GM21447 (cell line): ENCODE data around the gene UPK2.

ENCODE experiments used
- ATAC-seq: cut with Tn5 transposase; IDR thresholded peaks from one replicate; pipeline ENCODE4 v1.9.1; 2021; ENCODE audit not compliant: unreplicated experiment

The UPK2 gene

DNA sequence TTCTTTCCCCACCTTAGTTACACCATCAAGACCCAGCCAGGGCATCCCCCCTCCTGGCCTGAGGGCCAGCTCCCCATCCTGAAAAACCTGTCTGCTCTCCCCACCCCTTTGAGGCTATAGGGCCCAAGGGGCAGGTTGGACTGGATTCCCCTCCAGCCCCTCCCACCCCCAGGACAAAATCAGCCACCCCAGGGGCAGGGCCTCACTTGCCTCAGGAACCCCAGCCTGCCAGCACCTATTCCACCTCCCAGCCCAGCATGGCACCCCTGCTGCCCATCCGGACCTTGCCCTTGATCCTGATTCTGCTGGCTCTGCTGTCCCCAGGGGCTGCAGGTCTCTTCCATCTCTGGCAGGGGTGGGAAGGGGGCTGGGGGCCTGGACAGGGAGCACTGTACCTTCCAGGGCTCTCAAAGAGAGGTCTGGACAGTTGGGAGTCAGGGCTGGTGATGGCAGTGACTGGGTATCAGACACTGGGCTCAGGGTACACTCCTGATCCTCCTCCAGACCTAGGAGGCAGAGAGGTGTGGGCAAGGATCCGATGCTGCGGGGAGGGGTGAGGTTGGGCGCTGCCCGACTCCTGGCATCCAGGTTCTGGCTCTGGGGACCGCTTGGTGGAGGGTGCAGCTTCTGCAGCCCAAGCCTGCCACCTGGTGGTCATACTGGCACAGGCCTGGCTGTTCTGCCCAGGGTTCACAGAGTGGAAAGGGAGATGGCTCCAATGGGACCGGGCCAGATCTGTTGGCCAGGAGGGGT, at the start of gene UPK2:
Gene UPK2 (plus strand): TSS at position 205 of the 753 bp plus-strand sequence. CDS start 53 bp downstream, at position 258.
- no peak for ATAC-seq

GRCh38 chr11:118907051-118908042, 48.8 kb upstream of the UPK2 start:
- ATAC-seq: no peak

DNA sequence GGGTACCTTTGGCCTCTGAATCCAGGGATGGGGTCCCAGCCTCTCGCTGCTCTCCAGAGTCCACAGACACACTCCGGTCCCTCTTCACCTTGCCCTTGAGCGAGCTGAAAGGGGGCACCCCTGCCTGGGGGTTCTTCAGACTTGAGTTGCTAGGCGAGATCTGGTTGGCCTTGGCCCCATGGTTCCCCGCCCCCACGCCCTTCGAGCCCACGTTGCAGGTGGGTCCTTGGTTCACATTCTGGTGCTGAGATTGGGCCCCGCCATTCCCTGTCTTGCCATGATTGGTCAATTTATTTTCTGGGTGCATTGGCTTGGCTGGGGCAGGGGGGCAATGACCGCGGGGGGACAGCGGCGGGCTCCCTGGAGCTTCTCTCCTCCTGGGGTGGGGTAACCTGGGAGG, 47.8 kb upstream of the UPK2 start:
- ATAC-seq: no peak

DNA sequence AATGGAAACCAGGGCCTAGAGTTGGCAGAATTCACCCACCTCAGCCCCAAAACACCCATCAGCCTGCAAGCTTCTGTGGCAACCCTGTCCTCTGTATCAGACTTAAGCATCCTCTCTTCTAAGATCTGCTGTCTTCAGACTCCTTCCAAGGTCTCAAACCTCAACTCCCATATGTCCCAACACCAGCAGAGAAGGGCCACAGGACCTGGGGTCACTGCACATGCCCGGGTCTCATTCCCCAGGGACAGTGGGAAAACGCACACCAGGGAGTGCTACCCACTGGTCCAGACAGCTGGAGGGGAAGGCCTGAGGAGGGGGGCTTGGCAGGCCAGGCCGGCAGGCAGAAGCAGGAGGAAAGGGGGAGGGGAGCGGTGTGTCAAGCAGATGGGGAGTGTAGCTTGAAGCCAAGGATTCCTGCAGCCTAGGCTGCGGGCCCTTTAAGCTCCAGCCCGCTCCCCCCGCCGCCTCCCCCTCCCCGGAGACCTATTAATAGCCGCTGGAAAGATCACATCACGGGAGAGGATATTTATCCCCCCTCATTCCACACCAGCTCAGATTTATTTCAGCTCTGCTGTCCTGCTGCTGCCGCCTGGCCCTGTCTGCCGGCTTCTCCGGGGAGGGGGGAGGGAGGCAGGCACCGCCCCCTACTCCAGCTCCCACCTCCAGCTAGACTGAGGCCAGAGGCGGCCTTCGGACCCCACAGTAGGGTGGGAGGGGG, 47.0 kb upstream of the UPK2 start:
- ATAC-seq: no peak

DNA sequence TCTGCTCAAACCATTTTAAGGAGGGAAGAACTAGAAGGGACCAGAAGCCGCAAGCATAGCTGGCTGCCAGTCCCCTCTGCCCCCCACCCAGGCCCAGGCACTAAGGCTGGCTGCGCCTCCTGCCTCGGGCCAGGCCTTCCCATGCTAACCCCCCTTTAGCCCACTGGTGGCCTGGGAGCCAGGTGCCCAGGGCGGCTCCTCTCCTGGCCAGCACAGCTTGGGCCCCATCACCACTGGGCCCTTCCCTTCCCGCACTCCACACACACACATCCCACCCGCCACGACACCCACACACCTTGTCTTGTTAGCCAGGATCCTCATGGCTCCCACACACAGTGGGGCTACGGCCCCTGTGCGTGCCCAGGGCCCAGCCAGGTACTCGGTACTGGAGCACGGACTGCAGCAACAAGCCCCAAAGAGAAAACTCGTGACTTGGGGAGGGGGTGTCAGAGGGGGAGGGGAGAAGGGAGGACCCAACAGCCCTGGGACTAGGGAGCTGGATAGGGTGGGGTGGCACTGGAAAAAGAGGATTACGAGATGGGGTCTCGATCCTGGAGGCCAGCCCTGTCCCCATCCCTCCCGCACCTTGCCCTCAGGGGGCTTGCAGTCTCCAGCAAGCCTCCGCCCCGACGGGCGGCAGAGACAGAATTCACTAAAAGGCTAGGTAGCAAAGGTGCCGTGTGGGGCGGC, 46.3 kb upstream of the UPK2 start:
- ATAC-seq: no peak

GRCh38 chr11:118910309-118911112, 45.6 kb upstream of the UPK2 start:
- ATAC-seq: no peak

- ATAC-seq: no peak
Observed at GRCh38 chr11:118911113-118911879, 44.8 kb upstream of the UPK2 start.

- ATAC-seq: no peak
Observed at GRCh38 chr11:118911880-118912741, 44.0 kb upstream of the UPK2 start.

- no peak for ATAC-seq
Observed at GRCh38 chr11:118912742-118913410, 43.2 kb upstream of the UPK2 start.

- ATAC-seq: no peak
Observed at GRCh38 chr11:118913411-118914125, 42.5 kb upstream of the UPK2 start.

GRCh38 chr11:118914178-118914918, 41.8 kb upstream of the UPK2 start:
- ATAC-seq: no peak

DNA sequence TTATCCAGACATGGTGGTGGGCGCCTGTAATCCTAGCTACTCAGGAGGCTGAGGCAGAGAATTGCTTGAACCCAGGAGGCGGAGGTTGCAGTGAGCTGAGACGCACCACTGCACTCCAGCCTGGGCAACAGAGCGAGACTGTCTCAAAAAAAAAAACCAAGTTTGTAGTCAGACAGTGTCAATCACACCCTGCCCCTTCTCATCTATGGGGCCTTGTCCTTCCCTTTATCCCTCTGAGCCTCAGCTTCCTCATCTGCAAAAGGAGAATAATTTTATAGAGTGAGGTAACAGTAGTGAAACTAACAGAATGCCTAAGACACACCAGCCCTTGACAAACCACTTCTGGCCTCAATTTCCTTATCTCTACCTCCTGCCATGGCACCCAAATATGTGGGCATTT, 41.1 kb upstream of the UPK2 start:
- ATAC-seq: peak; percentile 37

DNA sequence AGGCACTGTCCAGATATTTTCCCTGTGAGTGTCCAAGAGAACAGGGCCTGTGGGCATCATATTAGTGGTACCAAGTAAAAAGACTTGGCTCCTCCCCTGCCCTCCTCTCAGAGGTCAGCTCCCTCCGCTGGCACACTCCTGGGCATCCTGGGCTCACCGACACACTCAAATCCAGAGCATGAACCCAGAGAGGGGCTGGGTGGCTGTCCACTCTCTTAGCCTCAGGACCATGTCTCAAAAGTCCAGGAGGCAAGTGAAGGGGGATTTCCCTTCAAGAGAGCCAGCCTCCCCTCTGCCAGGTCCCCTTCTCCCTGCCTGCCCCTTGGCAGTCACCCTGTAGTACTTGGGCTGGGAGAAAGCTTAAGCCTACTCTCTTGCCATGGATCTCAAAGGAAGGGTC, 40.7 kb upstream of the UPK2 start:
- ATAC-seq: no peak

GRCh38 chr11:118915941-118916841, 39.9 kb upstream of the UPK2 start:
- no peak for ATAC-seq

- no peak for ATAC-seq
Observed at GRCh38 chr11:118916842-118917388, 39.2 kb upstream of the UPK2 start.
